ENCODE measurements around the gene SGK1.

DNA sequence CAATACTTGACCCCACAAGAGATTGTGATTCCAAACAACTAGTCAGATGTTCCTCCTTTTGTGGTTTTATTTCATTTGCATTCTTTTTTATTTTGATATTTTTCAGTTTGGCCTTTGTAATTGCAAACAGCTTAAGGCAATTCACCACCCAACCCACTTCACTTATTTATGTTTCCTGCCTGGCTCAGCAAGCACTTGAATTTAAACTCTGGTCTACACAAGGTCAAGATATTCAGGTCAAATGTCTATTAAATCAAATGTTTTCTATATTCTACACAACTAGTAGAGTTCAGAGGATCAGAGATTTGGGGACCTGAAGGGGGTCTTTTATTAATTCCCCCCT, 100.1 kb downstream of the SGK1 start:
- TF ChIP-seq, protein P1, sequence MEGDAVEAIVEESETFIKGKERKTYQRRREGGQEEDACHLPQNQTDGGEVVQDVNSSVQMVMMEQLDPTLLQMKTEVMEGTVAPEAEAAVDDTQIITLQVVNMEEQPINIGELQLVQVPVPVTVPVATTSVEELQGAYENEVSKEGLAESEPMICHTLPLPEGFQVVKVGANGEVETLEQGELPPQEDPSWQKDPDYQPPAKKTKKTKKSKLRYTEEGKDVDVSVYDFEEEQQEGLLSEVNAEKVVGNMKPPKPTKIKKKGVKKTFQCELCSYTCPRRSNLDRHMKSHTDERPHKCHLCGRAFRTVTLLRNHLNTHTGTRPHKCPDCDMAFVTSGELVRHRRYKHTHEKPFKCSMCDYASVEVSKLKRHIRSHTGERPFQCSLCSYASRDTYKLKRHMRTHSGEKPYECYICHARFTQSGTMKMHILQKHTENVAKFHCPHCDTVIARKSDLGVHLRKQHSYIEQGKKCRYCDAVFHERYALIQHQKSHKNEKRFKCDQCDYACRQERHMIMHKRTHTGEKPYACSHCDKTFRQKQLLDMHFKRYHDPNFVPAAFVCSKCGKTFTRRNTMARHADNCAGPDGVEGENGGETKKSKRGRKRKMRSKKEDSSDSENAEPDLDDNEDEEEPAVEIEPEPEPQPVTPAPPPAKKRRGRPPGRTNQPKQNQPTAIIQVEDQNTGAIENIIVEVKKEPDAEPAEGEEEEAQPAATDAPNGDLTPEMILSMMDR (IDR thresholded peaks at IDR 0.05) = no peak
- TF ChIP-seq MEF2A (IDR thresholded peaks at IDR 0.05; ENCODE audit: borderline replicate concordance, low read depth) (no peak), EP300 (IDR thresholded peaks at IDR 0.05; ENCODE audit: borderline replicate concordance in 1 of 2, low read depth in 1 of 2, low read length in 1 of 2) (no peak), TAF1 (IDR thresholded peaks at IDR 0.05; ENCODE audit: borderline replicate concordance, low read depth, low read length) (no peak), NRF1 (IDR thresholded peaks at IDR 0.05; ENCODE audit: low read depth, low read length) (no peak), SIN3A (IDR thresholded peaks at IDR 0.05; ENCODE audit: borderline replicate concordance, low read depth, low read length) (no peak), POLR2AphosphoS5 (IDR thresholded peaks at IDR 0.05; ENCODE audit: low read depth, low read length) (no peak), EZH2phosphoT487 (IDR thresholded peaks at IDR 0.05; ENCODE audit: borderline replicate concordance, low read depth) (no peak), JUND (IDR thresholded peaks at IDR 0.05) (no peak), SMC3 (IDR thresholded peaks at IDR 0.05; ENCODE audit: low read depth, low read length) (no peak)
- TF ChIP-seq, protein P2, sequence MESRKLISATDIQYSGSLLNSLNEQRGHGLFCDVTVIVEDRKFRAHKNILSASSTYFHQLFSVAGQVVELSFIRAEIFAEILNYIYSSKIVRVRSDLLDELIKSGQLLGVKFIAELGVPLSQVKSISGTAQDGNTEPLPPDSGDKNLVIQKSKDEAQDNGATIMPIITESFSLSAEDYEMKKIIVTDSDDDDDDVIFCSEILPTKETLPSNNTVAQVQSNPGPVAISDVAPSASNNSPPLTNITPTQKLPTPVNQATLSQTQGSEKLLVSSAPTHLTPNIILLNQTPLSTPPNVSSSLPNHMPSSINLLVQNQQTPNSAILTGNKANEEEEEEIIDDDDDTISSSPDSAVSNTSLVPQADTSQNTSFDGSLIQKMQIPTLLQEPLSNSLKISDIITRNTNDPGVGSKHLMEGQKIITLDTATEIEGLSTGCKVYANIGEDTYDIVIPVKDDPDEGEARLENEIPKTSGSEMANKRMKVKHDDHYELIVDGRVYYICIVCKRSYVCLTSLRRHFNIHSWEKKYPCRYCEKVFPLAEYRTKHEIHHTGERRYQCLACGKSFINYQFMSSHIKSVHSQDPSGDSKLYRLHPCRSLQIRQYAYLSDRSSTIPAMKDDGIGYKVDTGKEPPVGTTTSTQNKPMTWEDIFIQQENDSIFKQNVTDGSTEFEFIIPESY (IDR thresholded peaks at IDR 0.05; ENCODE audit: borderline replicate concordance, low read depth) = no peak
- TF ChIP-seq, protein P3, sequence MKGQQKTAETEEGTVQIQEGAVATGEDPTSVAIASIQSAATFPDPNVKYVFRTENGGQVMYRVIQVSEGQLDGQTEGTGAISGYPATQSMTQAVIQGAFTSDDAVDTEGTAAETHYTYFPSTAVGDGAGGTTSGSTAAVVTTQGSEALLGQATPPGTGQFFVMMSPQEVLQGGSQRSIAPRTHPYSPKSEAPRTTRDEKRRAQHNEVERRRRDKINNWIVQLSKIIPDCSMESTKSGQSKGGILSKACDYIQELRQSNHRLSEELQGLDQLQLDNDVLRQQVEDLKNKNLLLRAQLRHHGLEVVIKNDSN (IDR thresholded peaks at IDR 0.05; ENCODE audit: borderline replicate concordance, low read depth) = no peak
- TF ChIP-seq, protein P4, sequence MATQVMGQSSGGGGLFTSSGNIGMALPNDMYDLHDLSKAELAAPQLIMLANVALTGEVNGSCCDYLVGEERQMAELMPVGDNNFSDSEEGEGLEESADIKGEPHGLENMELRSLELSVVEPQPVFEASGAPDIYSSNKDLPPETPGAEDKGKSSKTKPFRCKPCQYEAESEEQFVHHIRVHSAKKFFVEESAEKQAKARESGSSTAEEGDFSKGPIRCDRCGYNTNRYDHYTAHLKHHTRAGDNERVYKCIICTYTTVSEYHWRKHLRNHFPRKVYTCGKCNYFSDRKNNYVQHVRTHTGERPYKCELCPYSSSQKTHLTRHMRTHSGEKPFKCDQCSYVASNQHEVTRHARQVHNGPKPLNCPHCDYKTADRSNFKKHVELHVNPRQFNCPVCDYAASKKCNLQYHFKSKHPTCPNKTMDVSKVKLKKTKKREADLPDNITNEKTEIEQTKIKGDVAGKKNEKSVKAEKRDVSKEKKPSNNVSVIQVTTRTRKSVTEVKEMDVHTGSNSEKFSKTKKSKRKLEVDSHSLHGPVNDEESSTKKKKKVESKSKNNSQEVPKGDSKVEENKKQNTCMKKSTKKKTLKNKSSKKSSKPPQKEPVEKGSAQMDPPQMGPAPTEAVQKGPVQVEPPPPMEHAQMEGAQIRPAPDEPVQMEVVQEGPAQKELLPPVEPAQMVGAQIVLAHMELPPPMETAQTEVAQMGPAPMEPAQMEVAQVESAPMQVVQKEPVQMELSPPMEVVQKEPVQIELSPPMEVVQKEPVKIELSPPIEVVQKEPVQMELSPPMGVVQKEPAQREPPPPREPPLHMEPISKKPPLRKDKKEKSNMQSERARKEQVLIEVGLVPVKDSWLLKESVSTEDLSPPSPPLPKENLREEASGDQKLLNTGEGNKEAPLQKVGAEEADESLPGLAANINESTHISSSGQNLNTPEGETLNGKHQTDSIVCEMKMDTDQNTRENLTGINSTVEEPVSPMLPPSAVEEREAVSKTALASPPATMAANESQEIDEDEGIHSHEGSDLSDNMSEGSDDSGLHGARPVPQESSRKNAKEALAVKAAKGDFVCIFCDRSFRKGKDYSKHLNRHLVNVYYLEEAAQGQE (IDR thresholded peaks at IDR 0.05; ENCODE audit: low read depth, low read length) = no peak
- TF ChIP-seq, protein P5, sequence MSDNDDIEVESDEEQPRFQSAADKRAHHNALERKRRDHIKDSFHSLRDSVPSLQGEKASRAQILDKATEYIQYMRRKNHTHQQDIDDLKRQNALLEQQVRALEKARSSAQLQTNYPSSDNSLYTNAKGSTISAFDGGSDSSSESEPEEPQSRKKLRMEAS (IDR thresholded peaks at IDR 0.05; ENCODE audit: low read depth) = no peak

All from SK-N-SH (cell line).